ENCODE results near the gene MR1. TPM values are rescaled to one million over a fixed set of nuclear protein-coding genes. Genes with fewer than 3 reads are reported as not detected.

MR1 gene
- polyA plus RNA-seq, 1 donor (not counting 4 experiments of a cell fraction or from before 2014, with no cell fraction given), result 32.3 TPM

- no peak overlapping the region for H3K4me3 ChIP-seq (ENCODE audit: control insufficient read depth in 2 of 3, extremely low read depth in 1 of 3, insufficient read depth in 2 of 3, low read depth in 1 of 3, low read length in 3 of 3)
- H3K4me1 ChIP-seq (ENCODE audit: control insufficient read depth, extremely low read depth, insufficient read depth, low read length), result peaks cover 21% of the 10 kb centered on the region
- H3K9me3 ChIP-seq (ENCODE audit: control insufficient read depth, low read depth, low read length), result no peaks in the 10 kb centered on the region
- H3K27ac ChIP-seq (ENCODE audit: control insufficient read depth, insufficient read depth, low read length), result no peak overlapping the region
- no peaks in the 10 kb centered on the region for H3K9me1 ChIP-seq (ENCODE audit: control insufficient read depth, extremely low read depth, insufficient read depth, low read length)
- dilution Hi-C loops (cut with MboI; ENCODE audit: extremely low pct_ligation_motif_present, low sequenced_read_pairs), result no loop called here
- FAIRE-seq, result no peak
- H2AFZ ChIP-seq (ENCODE audit: control insufficient read depth, low read length), result no peak overlapping the region
- no peaks in the 10 kb centered on the region for H3K27me3 ChIP-seq (ENCODE audit: control insufficient read depth, extremely low read depth, insufficient read depth, low read length)
- H3K9ac ChIP-seq (ENCODE audit: control insufficient read depth, extremely low read depth, insufficient read depth, low read length), result no peak overlapping the region
- DNase-seq (ENCODE audit: low read depth, low spot score), result no peak
- H3K79me2 ChIP-seq (ENCODE audit: control insufficient read depth, insufficient read depth, low read length), result no peaks in the 10 kb centered on the region
- H4K20me1 ChIP-seq (ENCODE audit: control insufficient read depth, extremely low read depth, insufficient read depth, low read length), result no peaks in the 10 kb centered on the region
- no peak overlapping the region for H3K4me2 ChIP-seq (ENCODE audit: control insufficient read depth, extremely low read depth, insufficient read depth, low read depth, low read length)
- TF ChIP-seq EZH2 (IDR thresholded peaks at IDR 0.05; ENCODE audit: low read length), result no peak
- H3K36me3 ChIP-seq (ENCODE audit: control insufficient read depth in 2 of 2, extremely low read depth in 1 of 2, insufficient read depth in 2 of 2, low read length in 2 of 2), result no peaks in the 10 kb centered on the region
Measured at GRCh38 chr1:181080556-181080955, 46.8 kb downstream of the MR1 start.

- H3K4me1 ChIP-seq (ENCODE audit: control insufficient read depth, extremely low read depth, insufficient read depth, low read length), result peaks cover 15% of the 10 kb centered on the region
- H3K9ac ChIP-seq (ENCODE audit: control insufficient read depth, extremely low read depth, insufficient read depth, low read length), result no peak overlapping the region
- no peak overlapping the region for H2AFZ ChIP-seq (ENCODE audit: control insufficient read depth, low read length)
- H3K27ac ChIP-seq (ENCODE audit: control insufficient read depth, insufficient read depth, low read length), result no peak overlapping the region
- H3K9me3 ChIP-seq (ENCODE audit: control insufficient read depth, low read depth, low read length), result no peaks in the 10 kb centered on the region
- H4K20me1 ChIP-seq (ENCODE audit: control insufficient read depth, extremely low read depth, insufficient read depth, low read length), result no peaks in the 10 kb centered on the region
- dilution Hi-C loops (cut with MboI; ENCODE audit: extremely low pct_ligation_motif_present, low sequenced_read_pairs), result no loop called here
- DNase-seq (ENCODE audit: low read depth, low spot score) (no peak), FAIRE-seq (no peak)
- no peak overlapping the region for H3K4me2 ChIP-seq (ENCODE audit: control insufficient read depth, extremely low read depth, insufficient read depth, low read depth, low read length)
- no peaks in the 10 kb centered on the region for H3K36me3 ChIP-seq (ENCODE audit: control insufficient read depth in 2 of 2, extremely low read depth in 1 of 2, insufficient read depth in 2 of 2, low read length in 2 of 2)
- no peaks in the 10 kb centered on the region for H3K79me2 ChIP-seq (ENCODE audit: control insufficient read depth, insufficient read depth, low read length)
- no peaks in the 10 kb centered on the region for H3K27me3 ChIP-seq (ENCODE audit: control insufficient read depth, extremely low read depth, insufficient read depth, low read length)
- TF ChIP-seq EZH2 (IDR thresholded peaks at IDR 0.05; ENCODE audit: low read length), result no peak
- no peak for TF ChIP-seq CTCF (optimal IDR thresholded peaks at IDR 0.05 in 1 of 3, IDR thresholded peaks at IDR 0.05 in 1 of 3, conservative IDR thresholded peaks at IDR 0.05 in 1 of 3; ENCODE audit: extremely low read depth in 1 of 3, insufficient read depth in 2 of 3, low read length in 3 of 3)
- H3K9me1 ChIP-seq (ENCODE audit: control insufficient read depth, extremely low read depth, insufficient read depth, low read length), result no peaks in the 10 kb centered on the region
- H3K4me3 ChIP-seq (ENCODE audit: control insufficient read depth in 2 of 3, extremely low read depth in 1 of 3, insufficient read depth in 2 of 3, low read depth in 1 of 3, low read length in 3 of 3), result no peak overlapping the region
Measured at GRCh38 chr1:181081395-181081794, 47.6 kb downstream of the MR1 start.
